ENCODE results near the gene SMIM5. TPM values are rescaled to one million over a fixed set of nuclear protein-coding genes. Genes with fewer than 3 reads are reported as not detected.
A peak's percentile ranks its signal among the peaks of the same experiment; 100 is the strongest.

The SMIM5 gene
- total and polyA plus RNA-seq, 2 of the 13 experiments (the other 11 are each of a cell fraction or from before 2014, with no cell fraction given), result not detected

DNA sequence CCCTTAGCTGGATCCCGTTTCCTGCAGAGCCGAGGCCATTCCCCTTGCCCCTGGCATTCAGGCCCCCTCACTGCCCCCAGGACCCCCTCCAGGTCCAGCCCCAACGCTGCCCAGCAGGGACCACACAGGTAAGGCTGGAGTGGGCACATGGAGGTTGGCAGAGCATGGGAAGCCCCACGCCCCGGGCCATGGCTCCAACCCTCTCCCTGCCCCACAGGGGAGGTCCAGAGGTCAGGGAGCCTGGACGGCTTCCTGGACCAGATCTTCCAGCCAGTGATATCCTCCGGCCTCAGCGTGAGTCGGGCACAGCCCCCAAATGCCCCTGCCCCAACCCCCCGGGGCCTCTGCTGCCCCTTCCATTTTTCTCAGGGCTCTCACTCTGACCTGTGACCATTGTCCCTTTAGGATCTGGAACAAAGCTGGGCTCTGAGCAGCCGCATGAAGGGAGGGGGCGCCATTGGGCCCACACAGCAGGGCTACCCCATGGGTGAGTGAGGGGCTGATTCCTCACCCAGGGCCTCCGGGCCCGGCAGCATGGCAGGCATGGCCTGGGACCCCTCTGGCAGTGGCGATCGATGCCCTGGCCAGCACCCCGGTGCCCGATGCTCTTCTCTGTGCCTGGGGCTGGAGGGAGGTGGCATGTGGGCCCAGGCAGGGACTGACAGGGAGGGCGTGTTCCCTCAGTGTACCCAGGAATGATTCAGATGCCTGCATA is 18.5 kb upstream of the SMIM5 start (continued):
- TF ChIP-seq, protein P1, sequence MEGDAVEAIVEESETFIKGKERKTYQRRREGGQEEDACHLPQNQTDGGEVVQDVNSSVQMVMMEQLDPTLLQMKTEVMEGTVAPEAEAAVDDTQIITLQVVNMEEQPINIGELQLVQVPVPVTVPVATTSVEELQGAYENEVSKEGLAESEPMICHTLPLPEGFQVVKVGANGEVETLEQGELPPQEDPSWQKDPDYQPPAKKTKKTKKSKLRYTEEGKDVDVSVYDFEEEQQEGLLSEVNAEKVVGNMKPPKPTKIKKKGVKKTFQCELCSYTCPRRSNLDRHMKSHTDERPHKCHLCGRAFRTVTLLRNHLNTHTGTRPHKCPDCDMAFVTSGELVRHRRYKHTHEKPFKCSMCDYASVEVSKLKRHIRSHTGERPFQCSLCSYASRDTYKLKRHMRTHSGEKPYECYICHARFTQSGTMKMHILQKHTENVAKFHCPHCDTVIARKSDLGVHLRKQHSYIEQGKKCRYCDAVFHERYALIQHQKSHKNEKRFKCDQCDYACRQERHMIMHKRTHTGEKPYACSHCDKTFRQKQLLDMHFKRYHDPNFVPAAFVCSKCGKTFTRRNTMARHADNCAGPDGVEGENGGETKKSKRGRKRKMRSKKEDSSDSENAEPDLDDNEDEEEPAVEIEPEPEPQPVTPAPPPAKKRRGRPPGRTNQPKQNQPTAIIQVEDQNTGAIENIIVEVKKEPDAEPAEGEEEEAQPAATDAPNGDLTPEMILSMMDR (CRISPR knock-in tag; IDR thresholded peaks at IDR 0.05), result peak; percentile 48
- TF ChIP-seq KLF15 (CRISPR knock-in tag; IDR thresholded peaks at IDR 0.05; ENCODE audit: borderline replicate concordance) (no peak), ZNF275 (CRISPR knock-in tag; IDR thresholded peaks at IDR 0.05; ENCODE audit: borderline replicate concordance) (no peak)

DNA sequence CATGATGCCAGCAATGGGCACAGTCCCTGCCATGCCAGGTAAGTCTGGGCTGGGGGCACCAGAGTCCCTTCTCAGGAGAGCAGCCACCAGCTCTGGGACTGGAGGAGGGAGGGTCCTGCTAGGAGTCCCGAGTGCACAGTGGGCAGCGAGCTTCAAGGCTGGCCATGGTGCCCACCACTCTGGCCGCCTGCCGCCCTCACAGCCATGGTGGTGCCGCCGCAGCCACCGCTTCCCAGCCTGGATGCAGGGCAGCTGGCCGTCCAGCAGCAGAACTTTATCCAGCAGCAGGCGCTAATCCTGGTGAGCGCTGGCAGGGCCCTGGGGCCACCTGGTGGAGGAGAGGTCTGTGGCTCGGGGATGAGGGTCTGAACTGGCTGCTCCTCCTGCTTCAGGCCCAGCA is 17.9 kb upstream of the SMIM5 start:
- Histone ChIP-seq H4K20me1 (ENCODE audit: insufficient read depth, low read length) (no peaks in the 10 kb centered on the region), H3K27me3 (ENCODE audit: control insufficient read depth in 1 of 2, insufficient read depth in 2 of 2, low read length in 2 of 2) (no peaks in the 10 kb centered on the region; a peak in 1 of 5 replicates), H3K9me3 (ENCODE audit: low read length) (no peaks in the 10 kb centered on the region), H2AFZ (ENCODE audit: low read length) (no peak overlapping the region), H3K9ac (ENCODE audit: insufficient read depth, low read depth, low read length) (no peak overlapping the region), H3K36me3 (replicated peaks in 1 of 2; ENCODE audit: control insufficient read depth in 1 of 2, insufficient read depth in 2 of 2, low read length in 2 of 2) (no peaks in the 10 kb centered on the region), H3K79me2 (ENCODE audit: insufficient read depth, low read length) (no peaks in the 10 kb centered on the region), H3K4me1 (ENCODE audit: insufficient read depth, low read length) (peaks cover 32% of the 10 kb centered on the region), H3K27ac (ENCODE audit: extremely low read length, insufficient read depth, low read length) (no peak overlapping the region), H3K4me2 (ENCODE audit: low read depth, low read length) (no peak overlapping the region), H3K4me3 (replicated peaks in 1 of 3; ENCODE audit: insufficient read depth in 1 of 3, low read depth in 2 of 3, low read length in 3 of 3) (no peak overlapping the region)
- intact Hi-C loops (cut with micrococcal nuclease; ENCODE audit: unreplicated experiment) (no loop called here), in situ Hi-C loops (cut with HindIII; ENCODE audit: extremely low pct_ligation_motif_present, low pct_unique_long_range_greater_than_20kb) (loop anchor here (10.0 kb wide), 1 partner anchor 140 kb away; no protein-coding TSS in a partner anchor)
- ATAC-seq (peak; percentile 42), FAIRE-seq (no peak), DNase-seq (ENCODE audit: low spot score) (no peak)
- BruUV-seq (replicated peaks), result no TSS peak
- ChIA-PET POLR2A (interaction anchor here (1.0 kb wide), 1 partner anchor 14 kb away, joined by 3 read pairs; no protein-coding TSS in a partner anchor), CTCF (ENCODE audit: low intra/inter-chr PET ratio, low total read pairs) (interaction anchor here (0.8 to 2.5 kb wide), 2 partner anchors 14 to 26 kb away, joined by 3 to 18 read pairs; no protein-coding TSS in a partner anchor)
- 80% methylated on average over 5 of the region's 11 CpGs for WGBS (ENCODE audit: low lambda C conversion rate)
- TF ChIP-seq CAMTA2 (CRISPR knock-in tag; IDR thresholded peaks at IDR 0.05; ENCODE audit: borderline replicate concordance) (no peak), ZNF687 (CRISPR knock-in tag; IDR thresholded peaks at IDR 0.05) (peak; percentile 35; the same call in 1 of the 2 replicates), NCOR1 (IDR thresholded peaks at IDR 0.05; ENCODE audit: borderline replicate concordance, low read length) (no peak), ZNF317 (CRISPR knock-in tag; IDR thresholded peaks at IDR 0.05) (no peak), NFYB (CRISPR knock-in tag; IDR thresholded peaks at IDR 0.05) (no peak), MXD1 (CRISPR knock-in tag; IDR thresholded peaks at IDR 0.05) (0 out of 2 replicates have a peak, but pooled peaks have one; percentile 6), MED8 (CRISPR knock-in tag; IDR thresholded peaks at IDR 0.05; ENCODE audit: insufficient replicate concordance) (no peak)
- TF ChIP-seq, protein P2, sequence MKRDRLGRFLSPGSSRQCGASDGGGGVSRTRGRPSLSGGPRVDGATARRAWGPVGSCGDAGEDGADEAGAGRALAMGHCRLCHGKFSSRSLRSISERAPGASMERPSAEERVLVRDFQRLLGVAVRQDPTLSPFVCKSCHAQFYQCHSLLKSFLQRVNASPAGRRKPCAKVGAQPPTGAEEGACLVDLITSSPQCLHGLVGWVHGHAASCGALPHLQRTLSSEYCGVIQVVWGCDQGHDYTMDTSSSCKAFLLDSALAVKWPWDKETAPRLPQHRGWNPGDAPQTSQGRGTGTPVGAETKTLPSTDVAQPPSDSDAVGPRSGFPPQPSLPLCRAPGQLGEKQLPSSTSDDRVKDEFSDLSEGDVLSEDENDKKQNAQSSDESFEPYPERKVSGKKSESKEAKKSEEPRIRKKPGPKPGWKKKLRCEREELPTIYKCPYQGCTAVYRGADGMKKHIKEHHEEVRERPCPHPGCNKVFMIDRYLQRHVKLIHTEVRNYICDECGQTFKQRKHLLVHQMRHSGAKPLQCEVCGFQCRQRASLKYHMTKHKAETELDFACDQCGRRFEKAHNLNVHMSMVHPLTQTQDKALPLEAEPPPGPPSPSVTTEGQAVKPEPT (CRISPR knock-in tag; IDR thresholded peaks at IDR 0.05; ENCODE audit: low read depth), result no peak

Measured in HepG2 (cell line).